ENCODE data around the gene TTC36. TPM values are rescaled to one million over a fixed set of nuclear protein-coding genes. Genes with fewer than 3 reads are reported as not detected.

Gene TTC36
- total and polyA plus RNA-seq, 2 experiments from 2014 or later: 0.40 to 1.0 TPM

DNA sequence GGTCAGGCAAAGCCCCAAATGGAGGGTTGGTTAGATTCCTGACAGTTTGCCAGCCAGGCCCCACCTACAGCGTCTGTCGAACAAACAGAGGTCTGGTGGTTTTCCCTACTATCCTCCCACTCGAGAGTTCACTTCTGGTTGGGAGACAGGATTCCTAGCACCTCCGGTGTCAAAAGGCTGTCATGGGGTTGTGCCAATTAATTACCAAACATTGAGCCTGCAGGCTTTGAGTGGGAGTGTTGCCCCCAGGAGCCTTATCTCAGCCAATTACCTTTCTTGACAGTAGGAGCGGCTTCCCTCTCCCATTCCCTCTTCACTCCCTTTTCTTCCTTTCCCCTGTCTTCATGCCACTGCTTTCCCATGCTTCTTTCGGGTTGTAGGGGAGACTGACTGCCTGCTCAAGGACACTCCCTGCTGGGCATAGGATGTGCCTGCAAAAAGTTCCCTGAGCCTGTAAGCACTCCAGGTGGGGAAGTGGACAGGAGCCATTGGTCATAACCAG lies 4.7 kb upstream of the TTC36 start:
- Histone ChIP-seq H2AFZ (no peak overlapping the region), H3K27me3 (ENCODE audit: insufficient read depth) (no peaks in the 10 kb centered on the region), H3K4me3 (no peak overlapping the region), H3K4me1 (ENCODE audit: insufficient read depth) (no peaks in the 10 kb centered on the region; the same call in 1 of the 2 replicates), H3F3A (replicated peaks; ENCODE audit: low read depth) (peaks cover 35% of the 10 kb centered on the region), H3K4me2 (no peak overlapping the region), H3K36me3 (ENCODE audit: insufficient read depth) (peaks cover 40% of the 10 kb centered on the region), H3K79me2 (replicated peaks; ENCODE audit: insufficient read depth) (no peaks in the 10 kb centered on the region), H3K27ac (ENCODE audit: low read depth) (peak overlapping the region; percentile 50; the same call in 1 of the 2 replicates), H4K20me1 (replicated peaks; ENCODE audit: insufficient read depth) (peaks cover 12% of the 10 kb centered on the region), H3K9me2 (ENCODE audit: insufficient read depth) (no peaks in the 10 kb centered on the region; the same call in 1 of the 2 replicates)
- Mint-ChIP-seq H3K4me3 (no peak overlapping the region), H3K27ac (no peak overlapping the region), H3K36me3 (ENCODE audit: low read depth) (peaks cover 61% of the 10 kb centered on the region), H3K27me3 (ENCODE audit: insufficient read depth, low read depth, poor library complexity) (peaks cover 9% of the 10 kb centered on the region), H3K9me3 (no peaks in the 10 kb centered on the region; the same call in 2 of the 3 replicates), H3K4me1 (peaks cover 10% of the 10 kb centered on the region; the same call in 2 of the 3 replicates)
- TF ChIP-seq EZH2 (IDR thresholded peaks at IDR 0.05; ENCODE audit: low read depth, unreplicated experiment) (no peak), NANOG (IDR thresholded peaks at IDR 0.05; ENCODE audit: borderline replicate concordance) (no peak), ZNF114 (CRISPR knock-in tag; IDR thresholded peaks at IDR 0.05) (no peak)
- TF ChIP-seq, protein P1, sequence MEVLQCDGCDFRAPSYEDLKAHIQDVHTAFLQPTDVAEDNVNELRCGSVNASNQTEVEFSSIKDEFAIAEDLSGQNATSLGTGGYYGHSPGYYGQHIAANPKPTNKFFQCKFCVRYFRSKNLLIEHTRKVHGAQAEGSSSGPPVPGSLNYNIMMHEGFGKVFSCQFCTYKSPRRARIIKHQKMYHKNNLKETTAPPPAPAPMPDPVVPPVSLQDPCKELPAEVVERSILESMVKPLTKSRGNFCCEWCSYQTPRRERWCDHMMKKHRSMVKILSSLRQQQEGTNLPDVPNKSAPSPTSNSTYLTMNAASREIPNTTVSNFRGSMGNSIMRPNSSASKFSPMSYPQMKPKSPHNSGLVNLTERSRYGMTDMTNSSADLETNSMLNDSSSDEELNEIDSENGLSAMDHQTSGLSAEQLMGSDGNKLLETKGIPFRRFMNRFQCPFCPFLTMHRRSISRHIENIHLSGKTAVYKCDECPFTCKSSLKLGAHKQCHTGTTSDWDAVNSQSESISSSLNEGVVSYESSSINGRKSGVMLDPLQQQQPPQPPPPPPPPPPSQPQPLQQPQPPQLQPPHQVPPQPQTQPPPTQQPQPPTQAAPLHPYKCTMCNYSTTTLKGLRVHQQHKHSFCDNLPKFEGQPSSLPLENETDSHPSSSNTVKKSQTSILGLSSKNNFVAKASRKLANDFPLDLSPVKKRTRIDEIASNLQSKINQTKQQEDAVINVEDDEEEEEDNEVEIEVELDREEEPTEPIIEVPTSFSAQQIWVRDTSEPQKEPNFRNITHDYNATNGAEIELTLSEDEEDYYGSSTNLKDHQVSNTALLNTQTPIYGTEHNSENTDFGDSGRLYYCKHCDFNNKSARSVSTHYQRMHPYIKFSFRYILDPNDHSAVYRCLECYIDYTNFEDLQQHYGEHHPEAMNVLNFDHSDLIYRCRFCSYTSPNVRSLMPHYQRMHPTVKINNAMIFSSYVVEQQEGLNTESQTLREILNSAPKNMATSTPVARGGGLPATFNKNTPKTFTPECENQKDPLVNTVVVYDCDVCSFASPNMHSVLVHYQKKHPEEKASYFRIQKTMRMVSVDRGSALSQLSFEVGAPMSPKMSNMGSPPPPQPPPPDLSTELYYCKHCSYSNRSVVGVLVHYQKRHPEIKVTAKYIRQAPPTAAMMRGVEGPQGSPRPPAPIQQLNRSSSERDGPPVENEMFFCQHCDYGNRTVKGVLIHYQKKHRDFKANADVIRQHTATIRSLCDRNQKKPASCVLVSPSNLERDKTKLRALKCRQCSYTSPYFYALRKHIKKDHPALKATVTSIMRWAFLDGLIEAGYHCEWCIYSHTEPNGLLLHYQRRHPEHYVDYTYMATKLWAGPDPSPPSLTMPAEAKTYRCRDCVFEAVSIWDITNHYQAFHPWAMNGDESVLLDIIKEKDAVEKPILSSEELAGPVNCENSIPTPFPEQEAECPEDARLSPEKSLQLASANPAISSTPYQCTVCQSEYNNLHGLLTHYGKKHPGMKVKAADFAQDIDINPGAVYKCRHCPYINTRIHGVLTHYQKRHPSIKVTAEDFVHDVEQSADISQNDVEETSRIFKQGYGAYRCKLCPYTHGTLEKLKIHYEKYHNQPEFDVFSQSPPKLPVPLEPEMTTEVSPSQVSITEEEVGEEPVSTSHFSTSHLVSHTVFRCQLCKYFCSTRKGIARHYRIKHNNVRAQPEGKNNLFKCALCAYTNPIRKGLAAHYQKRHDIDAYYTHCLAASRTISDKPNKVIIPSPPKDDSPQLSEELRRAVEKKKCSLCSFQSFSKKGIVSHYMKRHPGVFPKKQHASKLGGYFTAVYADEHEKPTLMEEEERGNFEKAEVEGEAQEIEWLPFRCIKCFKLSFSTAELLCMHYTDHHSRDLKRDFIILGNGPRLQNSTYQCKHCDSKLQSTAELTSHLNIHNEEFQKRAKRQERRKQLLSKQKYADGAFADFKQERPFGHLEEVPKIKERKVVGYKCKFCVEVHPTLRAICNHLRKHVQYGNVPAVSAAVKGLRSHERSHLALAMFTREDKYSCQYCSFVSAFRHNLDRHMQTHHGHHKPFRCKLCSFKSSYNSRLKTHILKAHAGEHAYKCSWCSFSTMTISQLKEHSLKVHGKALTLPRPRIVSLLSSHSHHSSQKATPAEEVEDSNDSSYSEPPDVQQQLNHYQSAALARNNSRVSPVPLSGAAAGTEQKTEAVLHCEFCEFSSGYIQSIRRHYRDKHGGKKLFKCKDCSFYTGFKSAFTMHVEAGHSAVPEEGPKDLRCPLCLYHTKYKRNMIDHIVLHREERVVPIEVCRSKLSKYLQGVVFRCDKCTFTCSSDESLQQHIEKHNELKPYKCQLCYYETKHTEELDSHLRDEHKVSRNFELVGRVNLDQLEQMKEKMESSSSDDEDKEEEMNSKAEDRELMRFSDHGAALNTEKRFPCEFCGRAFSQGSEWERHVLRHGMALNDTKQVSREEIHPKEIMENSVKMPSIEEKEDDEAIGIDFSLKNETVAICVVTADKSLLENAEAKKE (CRISPR knock-in tag; IDR thresholded peaks at IDR 0.05): no peak
- TF ChIP-seq, protein P2, sequence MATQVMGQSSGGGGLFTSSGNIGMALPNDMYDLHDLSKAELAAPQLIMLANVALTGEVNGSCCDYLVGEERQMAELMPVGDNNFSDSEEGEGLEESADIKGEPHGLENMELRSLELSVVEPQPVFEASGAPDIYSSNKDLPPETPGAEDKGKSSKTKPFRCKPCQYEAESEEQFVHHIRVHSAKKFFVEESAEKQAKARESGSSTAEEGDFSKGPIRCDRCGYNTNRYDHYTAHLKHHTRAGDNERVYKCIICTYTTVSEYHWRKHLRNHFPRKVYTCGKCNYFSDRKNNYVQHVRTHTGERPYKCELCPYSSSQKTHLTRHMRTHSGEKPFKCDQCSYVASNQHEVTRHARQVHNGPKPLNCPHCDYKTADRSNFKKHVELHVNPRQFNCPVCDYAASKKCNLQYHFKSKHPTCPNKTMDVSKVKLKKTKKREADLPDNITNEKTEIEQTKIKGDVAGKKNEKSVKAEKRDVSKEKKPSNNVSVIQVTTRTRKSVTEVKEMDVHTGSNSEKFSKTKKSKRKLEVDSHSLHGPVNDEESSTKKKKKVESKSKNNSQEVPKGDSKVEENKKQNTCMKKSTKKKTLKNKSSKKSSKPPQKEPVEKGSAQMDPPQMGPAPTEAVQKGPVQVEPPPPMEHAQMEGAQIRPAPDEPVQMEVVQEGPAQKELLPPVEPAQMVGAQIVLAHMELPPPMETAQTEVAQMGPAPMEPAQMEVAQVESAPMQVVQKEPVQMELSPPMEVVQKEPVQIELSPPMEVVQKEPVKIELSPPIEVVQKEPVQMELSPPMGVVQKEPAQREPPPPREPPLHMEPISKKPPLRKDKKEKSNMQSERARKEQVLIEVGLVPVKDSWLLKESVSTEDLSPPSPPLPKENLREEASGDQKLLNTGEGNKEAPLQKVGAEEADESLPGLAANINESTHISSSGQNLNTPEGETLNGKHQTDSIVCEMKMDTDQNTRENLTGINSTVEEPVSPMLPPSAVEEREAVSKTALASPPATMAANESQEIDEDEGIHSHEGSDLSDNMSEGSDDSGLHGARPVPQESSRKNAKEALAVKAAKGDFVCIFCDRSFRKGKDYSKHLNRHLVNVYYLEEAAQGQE (IDR thresholded peaks at IDR 0.05; ENCODE audit: unreplicated experiment): no peak
- TF ChIP-seq, protein P3, sequence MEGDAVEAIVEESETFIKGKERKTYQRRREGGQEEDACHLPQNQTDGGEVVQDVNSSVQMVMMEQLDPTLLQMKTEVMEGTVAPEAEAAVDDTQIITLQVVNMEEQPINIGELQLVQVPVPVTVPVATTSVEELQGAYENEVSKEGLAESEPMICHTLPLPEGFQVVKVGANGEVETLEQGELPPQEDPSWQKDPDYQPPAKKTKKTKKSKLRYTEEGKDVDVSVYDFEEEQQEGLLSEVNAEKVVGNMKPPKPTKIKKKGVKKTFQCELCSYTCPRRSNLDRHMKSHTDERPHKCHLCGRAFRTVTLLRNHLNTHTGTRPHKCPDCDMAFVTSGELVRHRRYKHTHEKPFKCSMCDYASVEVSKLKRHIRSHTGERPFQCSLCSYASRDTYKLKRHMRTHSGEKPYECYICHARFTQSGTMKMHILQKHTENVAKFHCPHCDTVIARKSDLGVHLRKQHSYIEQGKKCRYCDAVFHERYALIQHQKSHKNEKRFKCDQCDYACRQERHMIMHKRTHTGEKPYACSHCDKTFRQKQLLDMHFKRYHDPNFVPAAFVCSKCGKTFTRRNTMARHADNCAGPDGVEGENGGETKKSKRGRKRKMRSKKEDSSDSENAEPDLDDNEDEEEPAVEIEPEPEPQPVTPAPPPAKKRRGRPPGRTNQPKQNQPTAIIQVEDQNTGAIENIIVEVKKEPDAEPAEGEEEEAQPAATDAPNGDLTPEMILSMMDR (conservative IDR thresholded peaks at IDR 0.05; ENCODE audit: low read depth in 2 of 2): peak; percentile 50 to 66
- peak; percentile 80 for ATAC-seq
- peak; percentile 71 for DNase-seq (ENCODE audit: low spot score)

Data from GM23338 (cell line).